RWPE1 (cell line): ENCODE results near the gene MEDAG.

Experiments
- CTCF ChIA-PET: fragments of 350-600 bp; sonication (Branson Sonifier 250); formaldehyde crosslinking; extraction: SDS; loops from one replicate; lab custom pipeline; 2021; lab: Yijun Ruan, JAX
- POLR2A ChIA-PET: fragments of 400-600 bp; formaldehyde crosslinking; extraction: SDS; loops from one replicate; lab custom pipeline; 2020; ENCODE audit warnings: antibody characterized with exemption; ENCODE audit not compliant: low non-redundant PET; lab: Yijun Ruan, JAX
- DNase-seq: peaks from one replicate; pipeline ENCODE4 v3.0.0; 2012; ENCODE audit warnings: low spot score
- H3K27ac ChIP-seq: fragments of 450-650 bp; 2 replicates; pipeline ENCODE4 v1.5.1; 2017
- TF ChIP-seq, protein P1 (sequence below): fragments of 450-650 bp; conservative IDR thresholded peaks from 2 replicates; pipeline ENCODE4 v1.5.1; 2017; ENCODE audit warnings: low read depth, mild to moderate bottlenecking

Gene MEDAG

DNA sequence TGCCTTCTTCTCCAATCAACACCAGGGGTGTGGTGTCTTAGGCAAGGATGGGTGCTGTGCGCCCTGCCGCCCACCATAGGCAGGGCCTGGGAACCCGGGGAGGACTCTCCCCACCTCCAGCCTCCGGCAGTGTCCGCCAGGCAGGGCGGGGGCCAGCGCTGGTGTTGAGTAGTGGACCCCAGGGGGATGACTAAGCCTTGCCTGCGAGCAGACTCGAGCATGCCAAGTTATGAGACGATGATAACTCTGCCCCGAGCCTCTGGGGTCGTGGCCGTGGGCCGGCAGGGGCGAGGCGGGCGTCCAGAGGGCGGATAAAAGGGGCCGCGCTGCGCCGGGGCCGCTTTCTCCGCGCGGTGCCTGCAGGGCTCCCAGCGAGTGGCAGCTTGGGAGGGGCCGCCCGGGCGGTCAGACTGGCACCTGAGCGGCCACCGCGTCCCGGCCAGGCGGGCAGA lies at the start of gene MEDAG:
Gene MEDAG (plus strand): TSS at position 340 of the 452 bp plus-strand sequence. CDS start 245 bp downstream, outside the sequence.
- POLR2A ChIA-PET: no interaction called here
- CTCF ChIA-PET: interaction anchor here (0.7 kb wide), 1 partner anchor 14 kb away, joined by 3 read pairs; no protein-coding TSS in a partner anchor
- DNase-seq: no peak
- TF ChIP-seq, protein P1, sequence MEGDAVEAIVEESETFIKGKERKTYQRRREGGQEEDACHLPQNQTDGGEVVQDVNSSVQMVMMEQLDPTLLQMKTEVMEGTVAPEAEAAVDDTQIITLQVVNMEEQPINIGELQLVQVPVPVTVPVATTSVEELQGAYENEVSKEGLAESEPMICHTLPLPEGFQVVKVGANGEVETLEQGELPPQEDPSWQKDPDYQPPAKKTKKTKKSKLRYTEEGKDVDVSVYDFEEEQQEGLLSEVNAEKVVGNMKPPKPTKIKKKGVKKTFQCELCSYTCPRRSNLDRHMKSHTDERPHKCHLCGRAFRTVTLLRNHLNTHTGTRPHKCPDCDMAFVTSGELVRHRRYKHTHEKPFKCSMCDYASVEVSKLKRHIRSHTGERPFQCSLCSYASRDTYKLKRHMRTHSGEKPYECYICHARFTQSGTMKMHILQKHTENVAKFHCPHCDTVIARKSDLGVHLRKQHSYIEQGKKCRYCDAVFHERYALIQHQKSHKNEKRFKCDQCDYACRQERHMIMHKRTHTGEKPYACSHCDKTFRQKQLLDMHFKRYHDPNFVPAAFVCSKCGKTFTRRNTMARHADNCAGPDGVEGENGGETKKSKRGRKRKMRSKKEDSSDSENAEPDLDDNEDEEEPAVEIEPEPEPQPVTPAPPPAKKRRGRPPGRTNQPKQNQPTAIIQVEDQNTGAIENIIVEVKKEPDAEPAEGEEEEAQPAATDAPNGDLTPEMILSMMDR: no peak
- no peak within 1 kb of the TSS for H3K27ac ChIP-seq

DNA sequence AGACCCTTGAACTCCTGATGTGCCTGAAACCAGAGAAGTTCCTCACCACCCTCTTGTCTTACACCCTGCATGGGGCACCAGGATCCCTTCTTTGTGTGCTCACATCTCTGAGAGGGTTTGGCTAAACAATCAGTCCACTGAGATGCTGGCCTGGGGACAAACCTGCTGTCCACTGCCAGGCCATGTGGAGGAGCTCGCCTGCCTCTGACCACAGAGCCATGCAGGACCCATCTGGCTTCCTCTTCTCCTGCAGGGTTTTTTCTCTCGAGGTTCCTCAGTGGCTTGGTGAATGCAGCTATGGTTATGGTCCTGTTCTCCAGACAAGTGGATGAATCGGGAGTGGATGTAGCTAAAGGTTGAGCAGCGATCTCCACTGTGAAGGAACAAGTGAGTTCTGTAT lies 49.1 kb upstream of the MEDAG start:
- DNase-seq: no peak
- TF ChIP-seq, protein P1: no peak
- POLR2A ChIA-PET: no interaction called here
- CTCF ChIA-PET: interaction anchor here (0.9 kb wide), 1 partner anchor 8 kb away, joined by 7 read pairs; no protein-coding TSS in a partner anchor
- peak overlapping the region; percentile 64; the same call in 1 of the 2 replicates for H3K27ac ChIP-seq

DNA sequence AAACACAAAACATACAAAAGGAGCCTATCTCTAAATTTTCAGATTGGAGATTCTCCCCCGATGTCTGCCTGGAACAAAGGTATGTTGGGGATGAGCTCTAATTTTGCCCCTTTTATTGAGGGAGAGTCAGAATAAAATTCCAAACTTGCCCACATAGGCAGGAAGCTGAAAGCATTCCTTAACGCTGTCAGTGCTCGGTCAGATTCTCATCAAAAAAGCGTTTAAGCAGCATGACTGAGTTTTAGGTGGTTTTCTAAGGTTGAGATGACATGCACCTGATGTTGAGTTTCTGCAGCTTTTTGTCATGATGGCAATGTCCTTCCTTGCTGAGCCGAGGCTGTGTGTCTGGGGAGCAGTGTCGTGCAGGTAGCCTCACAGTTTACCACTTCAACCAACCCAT lies 48.4 kb upstream of the MEDAG start:
- POLR2A ChIA-PET: no interaction called here
- no peak for DNase-seq
- TF ChIP-seq, protein P1: no peak
- CTCF ChIA-PET: interaction anchor here (0.6 kb wide), 1 partner anchor 15 kb away, joined by 3 read pairs; no protein-coding TSS in a partner anchor
- no peak overlapping the region for H3K27ac ChIP-seq

DNA sequence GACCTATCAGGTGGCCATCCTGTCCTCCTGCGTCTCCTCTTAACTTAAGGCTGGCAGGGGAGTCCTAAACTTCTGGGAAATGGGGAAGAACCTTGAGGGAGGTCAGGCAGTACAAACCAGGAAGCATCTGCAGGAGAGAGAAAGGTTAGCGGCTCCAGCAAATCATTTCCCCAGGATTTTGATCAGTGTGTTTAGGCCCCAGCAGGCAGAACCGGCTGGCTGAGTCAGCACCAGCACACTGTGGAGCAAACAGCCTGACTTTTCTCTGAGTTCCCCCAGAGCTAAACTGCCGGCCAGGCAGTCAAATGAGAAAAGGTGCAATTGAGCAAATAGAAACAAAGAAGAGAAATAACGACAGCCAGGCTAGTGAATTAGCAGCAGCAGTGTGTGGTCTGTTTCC lies 46.7 kb upstream of the MEDAG start:
- H3K27ac ChIP-seq: no peak overlapping the region
- DNase-seq: no peak
- CTCF ChIA-PET: interaction anchor here (0.7 kb wide), 1 partner anchor 56 kb away, joined by 3 read pairs; no protein-coding TSS in a partner anchor
- POLR2A ChIA-PET: no interaction called here
- TF ChIP-seq, protein P1: no peak

DNA sequence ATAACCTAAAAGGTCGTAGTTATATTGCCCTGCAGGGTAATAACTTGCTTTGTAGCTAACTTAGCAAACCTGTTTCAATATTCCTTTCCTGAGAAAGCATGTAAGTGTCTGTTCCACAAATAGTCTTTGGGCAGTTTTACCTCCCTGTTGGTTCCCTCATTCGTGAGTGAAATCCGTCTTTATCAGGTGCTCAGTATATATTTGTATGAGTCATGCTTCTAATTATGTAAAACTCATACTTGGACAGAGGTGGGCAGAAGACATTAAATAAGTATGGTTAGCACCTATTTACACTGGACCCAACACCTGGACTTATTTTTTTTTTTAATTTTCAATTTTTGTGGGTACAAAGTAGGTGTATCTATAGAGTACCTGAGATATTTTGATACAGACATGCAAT lies 44.9 kb upstream of the MEDAG start:
- POLR2A ChIA-PET: no interaction called here
- DNase-seq: no peak
- CTCF ChIA-PET: no interaction called here
- H3K27ac ChIP-seq: no peak overlapping the region
- TF ChIP-seq, protein P1: no peak

DNA sequence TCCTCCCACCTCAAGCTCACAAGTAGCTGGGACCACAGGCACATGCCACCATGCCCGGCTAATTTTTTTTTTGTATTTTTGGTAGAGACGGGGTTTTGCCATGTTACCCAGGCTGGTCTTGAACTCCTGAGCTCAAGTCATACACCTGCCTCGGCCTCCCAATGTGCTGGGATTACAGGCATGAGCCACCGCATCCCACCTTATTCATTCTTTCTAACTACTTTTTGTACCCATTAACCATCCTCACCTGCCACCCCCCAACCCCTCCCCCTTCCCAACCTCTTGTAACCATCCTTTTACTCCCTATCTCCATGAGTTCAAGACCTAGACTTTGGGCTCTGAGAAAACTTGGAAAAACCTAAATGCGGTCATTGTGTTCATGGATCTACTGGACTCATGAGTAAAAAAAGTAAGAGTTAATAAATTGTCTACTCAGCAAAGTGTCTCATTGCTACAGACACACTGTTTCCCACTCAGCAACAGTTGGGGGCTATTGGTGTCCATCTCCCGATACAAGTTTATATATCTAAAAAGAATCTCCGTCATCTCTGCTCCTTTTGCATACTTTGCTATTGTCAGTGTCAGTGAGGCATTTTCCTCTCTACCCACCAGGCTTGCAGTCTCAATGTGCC lies 44.1 kb upstream of the MEDAG start:
- CTCF ChIA-PET: no interaction called here
- TF ChIP-seq, protein P1: no peak
- POLR2A ChIA-PET: no interaction called here
- H3K27ac ChIP-seq: no peak overlapping the region
- no peak for DNase-seq
